ENCODE results near the gene DRG2. TPM values are rescaled to one million over a fixed set of nuclear protein-coding genes. Genes with fewer than 3 reads are reported as not detected.

Gene DRG2
- total RNA-seq, 1 experiment from 2014 or later: 34.5 TPM

GRCh38 chr17:18056214-18056613 is 31.5 kb upstream of the DRG2 start:
- Mint-ChIP-seq H3K4me3 (ENCODE audit: low read depth, unreplicated experiment) (no peak overlapping the region), H3K27ac (ENCODE audit: unreplicated experiment) (no peak overlapping the region), H3K36me3 (ENCODE audit: insufficient read depth, unreplicated experiment) (peaks cover 4% of the 10 kb centered on the region), H3K9me3 (ENCODE audit: low read depth, unreplicated experiment) (no peaks in the 10 kb centered on the region), H3K27me3 (ENCODE audit: unreplicated experiment) (no peaks in the 10 kb centered on the region), H3K4me1 (ENCODE audit: low read depth, unreplicated experiment) (no peaks in the 10 kb centered on the region)
- intact Hi-C loops (cut with micrococcal nuclease; ENCODE audit: unreplicated experiment): no loop called here
- no peak for TF ChIP-seq CTCF (IDR thresholded peaks at IDR 0.05; ENCODE audit: unreplicated experiment)
- no peak for DNase-seq
- BruUV-seq (replicated peaks): no TSS peak
- CTCF ChIA-PET: no interaction called here

GRCh38 chr17:18059283-18059682 is 28.5 kb upstream of the DRG2 start:
- no peaks in the 10 kb centered on the region for H3K27me3 Mint-ChIP-seq (ENCODE audit: unreplicated experiment)
- BruUV-seq (replicated peaks): no TSS peak
- no peaks in the 10 kb centered on the region for H3K4me1 Mint-ChIP-seq (ENCODE audit: low read depth, unreplicated experiment)
- intact Hi-C loops (cut with micrococcal nuclease; ENCODE audit: unreplicated experiment): no loop called here
- peaks cover 4% of the 10 kb centered on the region for H3K36me3 Mint-ChIP-seq (ENCODE audit: insufficient read depth, unreplicated experiment)
- TF ChIP-seq CTCF (IDR thresholded peaks at IDR 0.05; ENCODE audit: unreplicated experiment): no peak
- H3K9me3 Mint-ChIP-seq (ENCODE audit: low read depth, unreplicated experiment): no peaks in the 10 kb centered on the region
- H3K4me3 Mint-ChIP-seq (ENCODE audit: low read depth, unreplicated experiment): no peak overlapping the region
- no peak overlapping the region for H3K27ac Mint-ChIP-seq (ENCODE audit: unreplicated experiment)
- DNase-seq: no peak
- CTCF ChIA-PET: no interaction called here

- Mint-ChIP-seq H3K27me3 (ENCODE audit: unreplicated experiment) (no peaks in the 10 kb centered on the region), H3K9me3 (ENCODE audit: low read depth, unreplicated experiment) (no peaks in the 10 kb centered on the region)
- no TSS peak for BruUV-seq (replicated peaks)
These were observed 23.7 kb upstream of the DRG2 start for GRCh38 chr17:18064053-18064452.

GRCh38 chr17:18065546-18065945 is 22.2 kb upstream of the DRG2 start:
- CTCF ChIA-PET: no interaction called here
- H3K27ac Mint-ChIP-seq (ENCODE audit: unreplicated experiment): no peak overlapping the region
- intact Hi-C loops (cut with micrococcal nuclease; ENCODE audit: unreplicated experiment): no loop called here
- no peaks in the 10 kb centered on the region for H3K4me1 Mint-ChIP-seq (ENCODE audit: low read depth, unreplicated experiment)
- no TSS peak for BruUV-seq (replicated peaks)
- no peak for DNase-seq
- no peak for TF ChIP-seq CTCF (IDR thresholded peaks at IDR 0.05; ENCODE audit: unreplicated experiment)
- H3K36me3 Mint-ChIP-seq (ENCODE audit: insufficient read depth, unreplicated experiment): no peaks in the 10 kb centered on the region
- no peaks in the 10 kb centered on the region for H3K27me3 Mint-ChIP-seq (ENCODE audit: unreplicated experiment)
- no peak overlapping the region for H3K4me3 Mint-ChIP-seq (ENCODE audit: low read depth, unreplicated experiment)
- H3K9me3 Mint-ChIP-seq (ENCODE audit: low read depth, unreplicated experiment): no peaks in the 10 kb centered on the region

More at GRCh38 chr17:18064053-18064452, 23.7 kb upstream of the DRG2 start:
- CTCF ChIA-PET: no interaction called here
- H3K4me1 Mint-ChIP-seq (ENCODE audit: low read depth, unreplicated experiment): no peaks in the 10 kb centered on the region
- H3K36me3 Mint-ChIP-seq (ENCODE audit: insufficient read depth, unreplicated experiment): no peaks in the 10 kb centered on the region
- H3K4me3 Mint-ChIP-seq (ENCODE audit: low read depth, unreplicated experiment): no peak overlapping the region
- intact Hi-C loops (cut with micrococcal nuclease; ENCODE audit: unreplicated experiment): no loop called here
- no peak for TF ChIP-seq CTCF (IDR thresholded peaks at IDR 0.05; ENCODE audit: unreplicated experiment)
- no peak for DNase-seq
- H3K27ac Mint-ChIP-seq (ENCODE audit: unreplicated experiment): no peak overlapping the region

- Mint-ChIP-seq H3K27me3 (ENCODE audit: unreplicated experiment) (no peaks in the 10 kb centered on the region), H3K4me3 (ENCODE audit: low read depth, unreplicated experiment) (no peak overlapping the region), H3K27ac (ENCODE audit: unreplicated experiment) (no peak overlapping the region), H3K9me3 (ENCODE audit: low read depth, unreplicated experiment) (no peaks in the 10 kb centered on the region), H3K4me1 (ENCODE audit: low read depth, unreplicated experiment) (no peaks in the 10 kb centered on the region), H3K36me3 (ENCODE audit: insufficient read depth, unreplicated experiment) (no peaks in the 10 kb centered on the region)
- TF ChIP-seq CTCF (IDR thresholded peaks at IDR 0.05; ENCODE audit: unreplicated experiment): no peak
- DNase-seq: no peak
- BruUV-seq (replicated peaks): no TSS peak
- intact Hi-C loops (cut with micrococcal nuclease; ENCODE audit: unreplicated experiment): no loop called here
- CTCF ChIA-PET: no interaction called here
These were observed 20.9 kb upstream of the DRG2 start for GRCh38 chr17:18066866-18067265.
